RPMI8226 (cell line): ENCODE measurements around the gene C11orf97.
"Not testable (repeated sequence)": the region's sequence is repeated elsewhere in the genome, so short reads cannot be mapped to it uniquely, and the experiment has no call there.

Source experiments
- DNase-seq: peaks from one replicate; pipeline ENCODE4 v3.0.0-alpha.2; 2015

The C11orf97 gene

DNA sequence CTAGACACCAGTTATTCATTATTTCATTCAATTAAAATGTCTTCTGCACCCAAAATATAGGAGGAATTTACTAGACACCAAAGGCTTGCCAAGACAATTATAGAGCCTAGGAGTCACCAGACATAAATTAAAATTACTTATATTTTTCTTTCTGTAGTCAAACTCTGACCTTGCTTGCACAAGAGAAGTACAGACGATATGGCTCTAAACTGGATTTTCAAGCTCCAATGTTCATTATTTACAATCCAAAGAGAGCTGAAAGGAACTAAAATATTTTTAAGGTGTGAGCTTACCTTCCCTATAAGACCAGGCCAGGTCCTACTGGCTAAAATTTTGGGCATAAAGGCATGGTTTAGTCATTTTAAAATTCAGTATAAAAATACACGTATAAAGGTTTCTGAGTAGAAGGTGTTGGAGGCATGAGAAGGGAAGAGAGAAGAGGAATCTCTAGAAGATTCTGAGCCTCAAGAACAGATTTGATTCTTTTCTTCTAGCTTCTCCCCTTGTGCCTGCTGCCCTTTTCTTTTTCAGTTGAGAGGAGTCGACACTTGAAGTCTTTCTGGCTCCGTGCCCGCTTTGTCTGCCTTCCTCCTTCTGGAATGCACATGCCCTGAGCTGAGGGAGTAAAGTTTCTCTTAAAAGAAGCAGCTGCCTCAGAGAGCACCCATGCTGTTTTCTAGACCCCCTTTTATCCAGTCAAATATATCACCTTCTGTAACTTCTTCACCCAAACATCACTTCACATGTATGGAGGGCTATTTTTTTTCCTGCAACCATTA lies 13.5 kb downstream of the C11orf97 start:
- DNase-seq, result peak; percentile 45

GRCh38 chr11:94526645-94527438 lies 14.6 kb downstream of the C11orf97 start:
- DNase-seq, result no peak

- DNase-seq, result no peak
These were observed 16.3 kb downstream of the C11orf97 start for GRCh38 chr11:94528551-94528950.

DNA sequence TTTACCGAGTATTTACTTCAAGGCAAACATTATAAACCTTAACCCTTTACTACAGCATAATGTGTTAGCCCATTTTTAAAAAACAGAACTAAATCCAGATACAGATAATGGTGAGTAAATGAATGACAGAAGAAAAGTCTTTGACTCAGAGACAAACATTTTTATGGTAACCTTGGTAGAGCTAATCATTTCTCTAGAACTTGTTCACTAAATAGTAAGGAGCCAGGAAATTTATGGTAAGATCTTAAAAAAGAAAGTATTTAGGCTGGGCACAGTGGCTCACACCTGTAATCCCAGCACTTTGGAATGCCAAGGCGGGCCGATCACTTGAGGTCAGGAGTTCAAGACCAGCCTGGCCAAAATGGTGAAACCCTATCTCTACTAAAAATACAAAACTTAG lies 19.9 kb downstream of the C11orf97 start:
- DNase-seq, result no peak

DNA sequence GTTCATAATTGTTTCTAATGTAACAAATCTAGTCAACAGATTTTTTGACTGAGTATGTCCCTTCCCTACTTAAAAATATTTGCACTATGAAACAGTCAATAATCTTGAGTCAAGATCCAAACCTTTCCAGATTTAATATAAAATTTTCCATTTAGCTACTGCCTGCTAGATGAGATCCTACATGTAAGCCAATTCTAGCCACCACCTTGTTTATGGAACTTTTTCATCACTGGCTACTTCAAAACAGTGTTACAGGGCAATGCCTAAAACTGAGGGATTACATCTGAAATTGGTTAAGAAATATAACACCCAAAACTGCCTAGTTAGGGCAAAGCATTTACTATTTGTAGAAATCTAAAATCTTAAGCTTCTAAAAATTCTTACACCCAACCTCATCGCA lies 20.9 kb downstream of the C11orf97 start:
- no peak for DNase-seq

GRCh38 chr11:94533696-94534630 lies 21.7 kb downstream of the C11orf97 start:
- DNase-seq, result no peak

DNA sequence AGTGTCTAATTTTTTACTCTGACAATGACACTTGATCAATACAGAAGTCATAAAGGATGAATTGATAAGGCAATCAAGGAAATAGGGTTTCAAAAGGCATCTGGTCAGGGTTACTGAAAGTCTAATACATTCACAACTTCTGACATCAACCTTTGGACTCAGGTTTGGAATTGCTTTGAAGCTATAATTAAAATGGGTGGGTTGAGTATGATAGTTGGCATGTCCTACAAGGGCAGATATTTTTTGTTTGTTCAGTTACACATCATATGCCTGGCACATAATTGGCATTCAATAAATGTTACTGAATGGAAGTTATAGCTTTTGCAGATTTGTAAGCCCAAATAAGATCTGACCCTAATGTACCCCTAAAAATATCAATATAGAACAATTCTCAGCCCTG lies 24.1 kb downstream of the C11orf97 start:
- DNase-seq, result no peak

GRCh38 chr11:94537031-94537600 lies 24.9 kb downstream of the C11orf97 start:
- no peak for DNase-seq

DNA sequence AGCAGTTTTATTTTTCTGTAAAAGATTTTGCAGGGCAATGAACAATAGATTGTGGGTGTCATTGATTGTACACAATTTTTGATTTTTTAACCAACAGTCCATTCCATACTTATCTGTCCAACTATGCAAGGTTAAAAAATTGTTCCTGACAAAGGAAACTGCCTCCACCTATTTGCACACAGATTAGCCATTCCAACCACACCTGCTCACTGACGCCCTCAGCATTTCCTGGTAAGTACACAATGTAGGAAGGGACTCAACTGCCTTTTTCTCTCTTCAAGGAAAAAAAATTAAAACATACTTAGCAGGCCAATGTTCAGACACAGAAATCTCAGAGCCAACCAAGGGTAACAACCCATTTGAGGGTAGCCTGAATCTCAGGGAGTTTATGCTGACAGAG lies 27.2 kb downstream of the C11orf97 start:
- DNase-seq, result no peak

- DNase-seq, result peak; percentile 78
These were observed 31.7 kb downstream of the C11orf97 start, which contains the start of gene FUT4 for GRCh38 chr11:94543695-94544645. FUT4 (plus strand) TSS chr11:94543921; CDS start chr11:94544134, 213 bp downstream.

DNA sequence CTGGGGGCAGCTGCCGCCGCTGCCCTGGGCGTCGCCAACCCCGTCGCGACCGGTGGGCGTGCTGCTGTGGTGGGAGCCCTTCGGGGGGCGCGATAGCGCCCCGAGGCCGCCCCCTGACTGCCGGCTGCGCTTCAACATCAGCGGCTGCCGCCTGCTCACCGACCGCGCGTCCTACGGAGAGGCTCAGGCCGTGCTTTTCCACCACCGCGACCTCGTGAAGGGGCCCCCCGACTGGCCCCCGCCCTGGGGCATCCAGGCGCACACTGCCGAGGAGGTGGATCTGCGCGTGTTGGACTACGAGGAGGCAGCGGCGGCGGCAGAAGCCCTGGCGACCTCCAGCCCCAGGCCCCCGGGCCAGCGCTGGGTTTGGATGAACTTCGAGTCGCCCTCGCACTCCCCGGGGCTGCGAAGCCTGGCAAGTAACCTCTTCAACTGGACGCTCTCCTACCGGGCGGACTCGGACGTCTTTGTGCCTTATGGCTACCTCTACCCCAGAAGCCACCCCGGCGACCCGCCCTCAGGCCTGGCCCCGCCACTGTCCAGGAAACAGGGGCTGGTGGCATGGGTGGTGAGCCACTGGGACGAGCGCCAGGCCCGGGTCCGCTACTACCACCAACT lies 32.5 kb downstream of the C11orf97 start:
- DNase-seq, result no peak

DNA sequence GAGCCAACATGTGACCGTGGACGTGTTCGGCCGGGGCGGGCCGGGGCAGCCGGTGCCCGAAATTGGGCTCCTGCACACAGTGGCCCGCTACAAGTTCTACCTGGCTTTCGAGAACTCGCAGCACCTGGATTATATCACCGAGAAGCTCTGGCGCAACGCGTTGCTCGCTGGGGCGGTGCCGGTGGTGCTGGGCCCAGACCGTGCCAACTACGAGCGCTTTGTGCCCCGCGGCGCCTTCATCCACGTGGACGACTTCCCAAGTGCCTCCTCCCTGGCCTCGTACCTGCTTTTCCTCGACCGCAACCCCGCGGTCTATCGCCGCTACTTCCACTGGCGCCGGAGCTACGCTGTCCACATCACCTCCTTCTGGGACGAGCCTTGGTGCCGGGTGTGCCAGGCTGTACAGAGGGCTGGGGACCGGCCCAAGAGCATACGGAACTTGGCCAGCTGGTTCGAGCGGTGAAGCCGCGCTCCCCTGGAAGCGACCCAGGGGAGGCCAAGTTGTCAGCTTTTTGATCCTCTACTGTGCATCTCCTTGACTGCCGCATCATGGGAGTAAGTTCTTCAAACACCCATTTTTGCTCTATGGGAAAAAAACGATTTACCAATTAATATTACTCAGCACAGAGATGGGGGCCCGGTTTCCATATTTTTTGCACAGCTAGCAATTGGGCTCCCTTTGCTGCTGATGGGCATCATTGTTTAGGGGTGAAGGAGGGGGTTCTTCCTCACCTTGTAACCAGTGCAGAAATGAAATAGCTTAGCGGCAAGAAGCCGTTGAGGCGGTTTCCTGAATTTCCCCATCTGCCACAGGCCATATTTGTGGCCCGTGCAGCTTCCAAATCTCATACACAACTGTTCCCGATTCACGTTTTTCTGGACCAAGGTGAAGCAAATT lies 33.3 kb downstream of the C11orf97 start:
- DNase-seq, result no peak

- DNase-seq, result no peak
These were observed 33.9 kb downstream of the C11orf97 start for GRCh38 chr11:94546162-94546470.

DNA sequence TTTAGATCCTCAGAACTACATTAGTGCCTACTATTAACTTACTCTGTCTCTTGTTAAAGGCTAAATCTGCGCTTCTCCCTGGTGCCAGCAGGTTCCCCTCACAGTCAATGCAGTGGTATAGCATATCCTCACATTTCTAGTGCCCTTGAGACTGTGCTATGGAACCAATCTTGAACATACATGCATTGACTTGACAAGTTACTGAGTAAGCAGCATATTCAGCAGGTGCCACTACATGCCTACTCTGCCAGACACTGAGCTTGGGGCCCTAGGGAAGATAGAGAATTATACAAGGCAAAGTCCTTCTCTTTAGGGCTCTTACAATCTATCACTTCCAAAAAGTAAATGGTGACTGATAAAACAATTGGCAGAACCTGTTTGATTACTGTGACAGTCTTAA lies 34.6 kb downstream of the C11orf97 start:
- DNase-seq, result no peak

DNA sequence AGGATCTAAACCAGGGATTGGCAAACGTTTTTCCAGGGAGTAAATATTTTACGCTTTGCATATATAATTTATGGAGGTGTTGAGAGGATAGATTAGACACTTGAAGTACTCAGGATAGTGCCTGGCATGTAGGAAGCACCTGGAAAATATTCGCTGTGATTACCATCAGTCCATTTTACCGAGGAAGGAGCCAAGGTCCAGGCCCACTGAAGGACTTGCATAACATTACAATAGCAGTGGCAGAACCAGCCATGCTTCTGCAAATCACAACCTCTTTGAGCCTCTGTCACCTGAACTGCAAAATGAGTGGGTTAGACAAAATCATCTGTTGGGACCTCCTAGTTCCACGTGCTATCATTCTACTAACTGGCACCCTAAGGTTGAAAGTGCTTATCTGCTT lies 36.9 kb downstream of the C11orf97 start:
- no peak for DNase-seq

GRCh38 chr11:94550513-94550912 lies 38.3 kb downstream of the C11orf97 start:
- no peak for DNase-seq

- no peak for DNase-seq
These were observed 41.7 kb downstream of the C11orf97 start for GRCh38 chr11:94553938-94554337.

GRCh38 chr11:94555752-94556329 lies 43.6 kb downstream of the C11orf97 start:
- not testable (repeated sequence) for DNase-seq

DNA sequence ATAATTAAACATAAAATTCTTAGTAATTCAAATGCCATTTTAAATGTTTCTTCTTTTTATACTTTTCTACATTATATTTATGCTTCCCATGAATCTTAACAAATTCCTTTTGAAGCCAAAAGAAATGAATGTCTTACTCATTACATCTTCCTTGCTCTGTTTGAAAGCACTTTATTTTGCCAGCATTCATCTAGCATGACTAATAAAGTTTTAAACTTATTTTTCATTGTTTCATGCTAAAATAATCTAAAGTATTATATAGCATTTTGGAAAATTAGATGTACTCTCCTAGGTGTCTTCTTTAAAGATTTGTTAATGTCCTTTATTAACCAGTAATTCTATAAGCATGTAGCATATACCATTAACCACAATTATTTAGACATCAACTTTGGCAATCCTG lies 45.2 kb downstream of the C11orf97 start:
- DNase-seq, result no peak

DNA sequence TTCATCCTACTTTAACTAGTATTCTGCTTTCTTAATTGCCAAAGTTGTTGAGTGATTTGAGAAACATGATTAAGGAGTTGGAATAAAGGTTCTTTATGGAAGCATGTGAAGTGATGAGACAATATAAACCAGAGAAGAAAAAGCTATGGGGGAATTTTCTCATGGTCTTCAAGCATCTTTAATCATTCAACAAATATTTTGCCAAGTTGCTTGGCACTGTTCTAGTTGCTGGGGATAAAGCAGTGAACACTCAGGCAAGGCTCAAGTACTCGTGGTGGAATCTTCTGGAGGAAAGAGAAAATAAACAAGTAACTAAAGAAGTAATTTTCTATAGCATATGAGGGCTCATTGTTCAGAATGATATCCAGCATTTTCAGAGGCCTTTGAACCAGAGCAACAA lies 45.7 kb downstream of the C11orf97 start:
- no peak for DNase-seq
